KBM-7 (cell line): Measurements from ENCODE around the gene ATL1.

Experiments
- DNase-seq: peaks from one replicate; pipeline ENCODE4 v3.0.0-alpha.2; 2015
- in situ Hi-C: fragments of 300-500 bp; cut with MboI; formaldehyde crosslinking; loops from 2 replicates; pipeline ENCODE4 v1.14.3; 2020; ENCODE audit warnings: low sequenced_read_pairs, low pct_unique_long_range_greater_than_20kb, mixed read lengths

The ATL1 gene

DNA sequence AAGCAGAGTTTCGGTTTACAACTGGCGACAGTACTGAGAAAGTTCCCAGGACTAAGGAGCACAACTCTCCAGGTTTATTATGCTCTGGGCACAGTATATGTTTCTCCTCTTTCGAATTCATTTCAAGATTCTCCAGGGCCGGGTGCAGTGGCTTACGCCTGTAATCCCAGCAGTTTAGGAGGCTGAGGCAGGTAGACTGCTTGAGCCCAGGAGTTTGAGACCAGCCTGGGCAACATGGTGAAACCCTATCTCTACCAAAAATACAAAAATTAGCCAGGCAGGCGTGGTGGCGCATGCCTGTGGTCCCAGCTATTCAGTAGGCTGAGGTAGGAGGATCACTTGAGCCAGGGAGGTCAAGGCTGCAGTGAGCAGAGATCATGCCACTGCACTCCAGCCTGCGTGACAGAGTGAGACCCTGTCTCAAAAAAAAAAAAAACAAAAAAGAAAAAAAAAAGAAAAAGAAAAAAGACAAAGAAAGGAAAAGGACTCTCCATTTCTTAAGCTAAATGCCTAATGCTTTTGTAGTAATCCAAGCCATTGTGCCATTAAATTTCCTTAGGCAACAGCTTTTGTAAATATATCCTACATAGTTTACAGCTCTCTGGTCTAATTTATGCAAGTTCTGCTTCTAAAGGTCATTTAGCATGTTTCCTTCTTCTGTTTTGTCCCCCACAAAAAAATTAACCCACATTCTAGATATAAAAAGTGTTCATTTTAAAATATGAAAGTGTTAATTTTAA lies 34.8 kb downstream of the ATL1 start:
- no peak for DNase-seq
- in situ Hi-C loops = no loop called here

DNA sequence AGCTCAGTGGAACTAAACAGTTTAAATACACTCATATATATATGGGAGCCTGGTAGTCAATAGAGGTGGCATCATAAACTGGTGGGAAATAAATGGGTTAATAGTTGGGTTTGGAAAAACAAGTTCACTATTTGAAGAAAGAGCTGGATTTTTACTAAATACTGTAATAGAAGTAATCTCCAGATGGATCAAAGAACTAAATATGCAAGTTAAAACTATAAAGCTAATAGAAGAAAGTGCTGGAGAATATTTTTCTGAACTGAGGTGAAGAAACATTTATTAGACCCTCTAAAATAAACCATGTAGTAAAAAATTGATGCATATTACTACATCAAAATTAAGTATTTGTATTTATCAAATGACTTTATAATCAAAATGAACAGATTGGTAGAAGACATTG lies 38.8 kb downstream of the ATL1 start:
- in situ Hi-C loops = no loop called here

DNA sequence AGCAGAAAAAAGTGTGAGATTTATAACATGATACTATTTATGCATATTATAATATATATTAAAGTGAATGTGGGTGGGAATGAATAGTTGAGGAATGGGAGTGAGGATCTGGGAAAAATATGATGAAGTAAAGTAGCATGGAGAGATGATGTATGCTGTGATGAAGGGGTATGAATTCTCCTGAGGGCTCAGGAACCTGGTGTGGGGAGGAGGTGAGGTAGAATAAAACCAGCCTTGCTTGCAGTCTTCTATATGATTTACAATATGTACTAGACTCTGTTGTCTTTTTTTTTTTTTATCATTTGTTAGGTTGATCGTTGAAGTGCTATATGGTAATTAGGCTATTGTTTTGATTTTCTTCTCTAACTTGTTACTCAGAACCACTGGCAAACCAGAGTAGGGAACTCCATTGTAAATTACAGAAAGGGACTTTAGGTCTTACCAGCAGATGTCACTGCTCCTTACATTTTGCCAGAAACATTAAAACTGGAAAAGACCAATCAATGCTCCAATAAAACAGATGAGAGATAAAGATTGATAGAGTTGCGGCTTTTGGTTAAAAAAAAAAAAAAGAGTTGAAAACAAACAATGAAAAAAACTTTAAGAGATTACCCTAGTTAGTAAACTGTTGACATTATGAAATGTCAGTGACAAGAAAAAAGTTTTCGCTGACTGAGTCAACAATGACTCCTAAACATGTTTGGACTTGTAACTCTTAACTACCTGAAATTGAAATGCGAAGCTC lies 39.9 kb downstream of the ATL1 start:
- DNase-seq = peak; percentile 75
- in situ Hi-C loops = no loop called here

More for the DNA sequence above, 38.8 kb downstream of the ATL1 start:
- no peak for DNase-seq

DNA sequence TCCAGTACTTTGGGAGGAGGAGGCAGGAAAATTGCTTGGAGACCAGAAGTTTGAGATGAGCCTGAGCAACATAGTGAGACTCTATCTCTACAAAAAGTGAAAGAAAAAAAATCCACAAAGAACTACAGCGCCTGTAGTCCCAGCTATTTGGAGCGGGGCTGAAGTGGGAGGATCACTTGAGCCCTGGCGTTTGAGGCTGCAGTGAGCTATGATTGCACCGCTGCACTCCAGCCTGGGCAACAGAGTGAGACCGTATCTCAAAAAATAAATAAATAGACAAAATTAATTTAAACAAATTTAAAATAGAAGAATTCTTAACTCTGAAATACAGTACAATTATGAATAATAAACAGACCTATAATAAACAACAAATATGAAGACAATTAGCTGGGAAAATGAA lies 40.9 kb downstream of the ATL1 start:
- peak; percentile 10 for DNase-seq
- in situ Hi-C loops = no loop called here

DNA sequence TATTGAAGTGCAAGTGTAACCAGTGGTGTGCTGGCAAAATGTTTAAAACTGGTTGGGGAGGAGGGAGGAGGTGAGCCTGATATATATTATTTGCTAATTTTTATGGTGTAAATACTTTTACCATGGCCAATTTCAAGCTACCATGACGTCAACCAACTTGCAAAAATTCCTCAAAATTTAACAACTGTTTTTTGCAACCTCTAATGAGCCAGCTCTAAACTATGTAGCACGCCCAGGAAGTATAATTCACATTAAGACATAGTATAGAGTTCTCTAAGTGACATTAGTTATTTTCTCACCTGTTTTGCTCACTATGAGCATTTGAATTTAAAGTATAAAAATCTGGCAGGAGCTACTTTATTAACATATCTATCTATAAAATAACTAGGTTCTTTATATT lies 41.4 kb downstream of the ATL1 start:
- DNase-seq = no peak
- in situ Hi-C loops = no loop called here

DNA sequence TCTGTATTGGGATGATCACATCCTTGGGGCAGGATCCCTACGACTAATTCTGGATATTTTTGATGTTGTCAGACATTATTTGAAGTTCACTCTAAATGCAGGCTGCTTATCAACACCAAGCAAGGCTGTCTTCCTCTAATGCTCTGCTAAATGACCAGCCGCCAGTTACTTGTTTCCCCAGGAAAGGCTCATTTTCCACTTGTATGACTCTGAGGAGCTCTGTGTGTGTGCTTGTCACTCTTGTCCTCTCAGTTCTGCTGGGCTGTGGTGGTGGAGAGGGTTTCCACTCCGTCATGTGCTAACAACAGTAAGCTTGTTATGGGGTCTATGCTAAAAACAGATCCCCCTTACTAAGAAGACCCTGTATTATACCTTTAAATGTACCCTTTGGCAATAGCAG lies 42.1 kb downstream of the ATL1 start:
- in situ Hi-C loops = no loop called here
- DNase-seq = peak; percentile 51

DNA sequence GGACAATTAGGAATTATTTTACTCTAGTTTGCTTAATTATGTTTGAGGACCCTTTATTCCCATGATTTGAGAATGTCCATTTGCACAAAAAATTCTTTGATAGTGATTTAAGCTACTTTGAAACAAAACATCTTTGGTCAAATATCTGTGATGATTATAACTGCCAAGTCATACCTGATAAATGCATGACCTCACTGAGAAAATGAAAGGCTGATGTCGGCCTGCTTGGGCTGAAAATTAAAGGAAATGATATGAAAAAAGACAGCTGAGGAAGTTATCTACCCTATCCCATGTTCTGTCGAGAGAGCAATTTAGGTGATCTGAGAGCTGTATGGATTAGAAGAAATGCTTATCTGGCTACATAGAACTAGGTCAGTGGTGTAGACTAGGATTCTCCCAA lies 43.6 kb downstream of the ATL1 start:
- in situ Hi-C loops = no loop called here
- no peak for DNase-seq

DNA sequence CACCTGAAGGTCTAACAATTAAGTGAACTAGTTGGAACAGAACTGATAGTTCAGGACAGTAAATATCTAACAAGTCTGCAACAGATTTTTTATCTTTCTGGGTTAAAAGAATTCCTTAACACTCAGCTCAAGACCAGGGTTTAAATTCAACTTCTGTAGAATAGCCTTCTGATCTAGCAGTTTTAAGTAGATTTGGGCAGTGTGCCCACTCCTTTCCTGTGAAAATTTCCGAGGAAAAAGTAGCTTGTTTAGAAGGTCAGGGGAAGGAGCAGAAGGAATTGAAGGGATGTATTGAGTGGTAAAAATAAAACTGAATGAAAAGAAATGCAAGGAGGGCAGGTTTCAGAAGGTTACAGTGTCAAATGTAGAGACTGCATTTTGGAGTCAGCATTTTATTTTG lies 45.8 kb downstream of the ATL1 start:
- in situ Hi-C loops = no loop called here
- DNase-seq = no peak

DNA sequence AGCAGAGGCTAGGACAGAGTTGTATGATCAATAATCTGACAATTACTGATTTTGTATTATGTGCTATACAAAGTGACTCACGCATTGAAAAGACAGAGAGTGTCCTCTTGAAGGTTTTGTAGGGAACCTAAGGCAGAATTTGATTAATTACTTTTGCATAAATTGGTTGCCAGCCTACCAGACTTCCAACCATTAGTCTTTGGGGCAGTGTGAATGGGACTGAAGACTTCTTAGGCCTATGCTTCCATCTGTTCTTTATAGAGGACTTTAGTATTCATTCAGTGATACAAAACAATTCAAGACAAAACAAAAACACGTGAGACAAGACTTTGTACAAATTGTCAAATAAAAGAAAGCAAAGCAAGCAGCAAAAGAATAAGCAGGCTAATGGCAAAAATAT lies 46.5 kb downstream of the ATL1 start:
- in situ Hi-C loops = no loop called here

DNA sequence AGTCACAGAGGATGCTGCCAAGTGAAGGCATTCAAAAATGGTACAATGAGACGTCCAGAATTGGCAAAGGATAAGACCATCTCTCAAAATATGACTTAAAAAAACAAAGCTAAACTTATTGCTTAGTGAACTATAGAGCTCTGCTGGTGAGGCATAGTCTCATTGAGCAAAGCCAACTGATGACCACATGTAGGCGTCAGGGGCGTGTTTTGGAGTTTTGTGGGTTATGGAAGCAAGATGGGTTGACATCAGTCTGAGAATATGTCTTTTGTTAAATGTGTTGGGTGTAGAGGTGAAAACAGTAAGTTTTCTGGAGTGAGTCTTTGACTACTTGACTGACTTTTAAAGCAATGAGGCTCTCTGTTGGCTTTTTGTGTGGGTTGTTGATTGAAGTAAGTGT lies 47.2 kb downstream of the ATL1 start:
- no peak for DNase-seq
- in situ Hi-C loops = no loop called here

More for the DNA sequence above, 46.5 kb downstream of the ATL1 start:
- no peak for DNase-seq

DNA sequence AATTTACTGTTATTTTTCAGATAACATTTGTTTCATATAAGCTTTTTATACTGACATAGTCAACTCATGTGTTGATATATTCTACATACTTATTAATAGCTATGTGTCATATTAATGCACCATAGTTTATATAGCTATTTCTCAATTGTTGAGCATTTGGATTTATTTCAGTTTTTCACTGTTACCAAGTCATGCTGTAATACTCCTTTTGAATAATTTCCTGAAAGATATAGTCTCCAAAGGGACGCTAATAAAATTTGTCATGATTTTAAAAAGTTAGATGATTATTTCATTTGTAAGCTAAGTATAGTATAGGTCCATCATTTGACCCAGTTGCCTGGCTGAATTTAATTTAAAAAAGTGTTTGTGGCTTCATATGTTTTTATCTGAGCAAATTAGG lies 47.8 kb downstream of the ATL1 start:
- in situ Hi-C loops = no loop called here
- no peak for DNase-seq

DNA sequence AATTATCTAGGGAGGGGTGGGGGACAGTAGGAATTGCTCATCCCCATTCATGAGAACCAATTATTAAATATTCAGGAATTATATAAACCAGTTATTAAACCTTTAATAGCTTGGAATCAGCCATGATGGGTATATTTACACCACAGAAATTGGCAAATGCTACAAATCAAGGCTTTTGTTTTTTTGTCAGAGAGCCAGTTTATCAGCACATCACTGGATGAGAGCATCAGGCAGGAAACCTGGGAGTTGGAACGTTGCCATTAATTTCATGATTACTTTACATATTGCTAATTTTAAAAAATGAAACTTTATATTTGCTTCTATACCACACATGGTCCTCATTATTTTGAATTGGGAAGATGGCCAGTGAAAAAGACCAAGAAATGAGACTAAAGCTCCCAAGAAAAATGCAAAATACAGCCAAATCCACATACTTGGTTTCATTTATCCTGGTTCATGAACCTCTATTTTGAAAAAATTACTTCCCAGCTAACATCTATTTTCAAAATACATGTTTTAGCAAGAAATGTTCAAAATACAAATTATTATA lies 48.4 kb downstream of the ATL1 start:
- in situ Hi-C loops = no loop called here
- no peak for DNase-seq

DNA sequence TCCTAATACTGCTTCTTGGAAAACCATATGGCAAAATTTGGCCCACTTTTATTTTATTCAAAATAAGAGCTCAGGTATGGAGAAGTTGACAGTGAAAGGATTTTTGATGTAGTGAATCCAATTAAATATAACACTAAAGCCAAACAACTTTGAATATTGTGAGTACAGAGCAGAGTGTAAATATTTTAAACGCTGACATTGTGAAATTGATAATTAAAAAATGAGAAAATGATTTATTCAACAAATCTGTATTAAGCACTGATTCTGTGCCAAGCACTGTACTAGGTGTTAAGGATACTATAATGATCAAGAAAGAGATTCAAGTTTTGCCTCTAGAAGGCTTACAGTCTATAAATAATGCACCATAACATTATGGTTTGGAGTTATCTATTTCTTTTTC lies 50.5 kb downstream of the ATL1 start:
- DNase-seq = no peak
- in situ Hi-C loops = no loop called here

DNA sequence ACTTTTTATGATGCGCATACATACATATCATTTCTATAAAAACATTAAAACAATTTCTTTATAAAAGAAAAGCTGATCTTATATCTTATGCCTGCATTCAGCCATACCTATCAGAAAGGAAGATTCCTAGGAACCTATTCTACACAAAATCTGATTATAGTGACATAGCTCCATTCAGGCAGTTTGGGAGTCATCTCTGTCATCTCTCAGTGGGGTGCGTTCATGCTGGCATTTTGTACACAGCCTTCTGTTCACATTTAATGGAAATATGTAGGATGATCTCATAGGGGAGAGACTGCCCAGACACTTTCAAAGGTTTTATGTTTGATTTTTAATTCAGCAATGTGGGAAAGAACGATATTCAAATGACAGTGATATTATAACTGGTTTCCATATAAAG lies 52.9 kb downstream of the ATL1 start:
- in situ Hi-C loops = no loop called here
- DNase-seq = no peak

DNA sequence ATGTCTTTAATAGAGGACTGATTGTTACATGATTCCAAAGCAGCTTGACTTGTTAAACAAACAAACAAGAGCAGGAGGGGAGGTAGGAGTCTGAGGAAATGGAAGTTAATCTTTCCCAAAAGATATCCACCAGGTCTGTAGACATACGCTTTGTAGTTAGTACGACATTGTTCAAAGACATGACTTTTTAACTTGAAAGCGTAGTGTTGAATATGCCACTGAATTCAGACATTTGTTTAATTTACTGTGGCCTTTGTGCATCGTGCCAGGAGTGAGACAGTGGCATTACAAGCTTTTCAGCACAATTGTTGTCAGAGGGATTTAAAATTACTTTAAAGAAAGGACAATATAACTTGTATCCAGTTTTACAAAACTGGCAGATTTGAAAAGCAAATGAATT lies 55.1 kb downstream of the ATL1 start:
- DNase-seq = no peak
- in situ Hi-C loops = no loop called here

DNA sequence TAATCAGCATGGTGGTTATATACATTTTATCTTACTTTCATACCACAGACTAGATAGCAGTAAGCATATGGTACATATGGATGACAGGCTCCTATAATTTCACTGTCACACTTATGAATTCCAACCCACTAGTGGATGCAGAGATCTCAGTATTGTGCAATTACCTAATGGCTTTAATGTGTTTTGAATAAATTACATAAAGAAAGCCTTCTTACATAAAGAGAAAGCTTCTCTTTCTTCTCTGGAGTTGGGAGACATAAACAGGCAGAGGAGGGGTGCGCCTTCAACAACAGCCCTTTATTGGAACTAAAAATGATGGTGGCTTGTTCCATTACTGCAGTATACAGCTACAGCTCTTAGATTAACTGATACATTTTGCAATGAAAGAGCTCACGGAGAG lies 55.6 kb downstream of the ATL1 start:
- DNase-seq = no peak
- in situ Hi-C loops = no loop called here

DNA sequence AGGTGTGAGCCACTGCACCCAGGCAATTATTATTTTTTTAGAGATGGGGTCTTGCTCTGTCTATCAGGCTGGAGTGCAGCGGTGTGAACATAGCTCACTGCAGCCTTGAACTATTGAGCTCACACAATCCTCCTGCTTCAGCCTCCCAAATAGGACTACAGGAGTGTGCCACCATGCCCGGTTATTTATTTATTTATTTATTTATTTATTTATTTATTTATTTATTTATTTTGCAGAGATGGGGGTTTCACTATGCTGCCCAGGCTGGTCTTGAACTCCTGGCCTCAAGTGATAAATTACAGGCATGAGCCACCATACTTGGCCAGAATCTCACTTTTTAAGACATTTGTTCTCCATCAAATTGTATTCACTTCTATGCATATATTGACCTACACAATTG lies 56.3 kb downstream of the ATL1 start:
- DNase-seq = no peak
- in situ Hi-C loops = no loop called here

DNA sequence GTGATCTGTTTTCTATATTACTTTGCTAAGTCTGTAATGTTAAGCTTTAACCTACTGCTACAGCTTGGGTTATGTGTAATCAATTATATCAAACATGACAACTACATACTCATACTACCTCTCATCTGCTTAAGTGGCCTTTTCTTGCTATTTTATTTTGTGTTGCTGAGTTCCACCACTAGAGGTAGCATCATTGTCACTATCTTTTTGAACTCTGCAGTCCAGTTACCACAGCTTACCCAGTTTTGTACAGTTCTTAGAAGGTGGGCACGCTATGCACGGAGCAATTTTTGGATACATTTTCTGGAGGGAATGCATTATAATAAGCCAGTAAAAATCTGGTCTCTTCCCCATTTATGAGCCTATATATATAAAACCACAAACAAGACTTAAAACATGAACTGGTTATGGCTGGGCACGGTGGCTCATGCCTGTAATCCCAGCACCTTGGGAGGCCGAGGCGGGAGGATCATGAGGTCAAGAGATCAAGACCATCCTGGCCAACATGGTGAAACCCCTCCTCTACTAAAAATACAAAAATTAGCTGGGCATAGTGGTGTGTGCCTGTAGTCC lies 59.7 kb downstream of the ATL1 start:
- DNase-seq = peak; percentile 55
- in situ Hi-C loops = no loop called here

DNA sequence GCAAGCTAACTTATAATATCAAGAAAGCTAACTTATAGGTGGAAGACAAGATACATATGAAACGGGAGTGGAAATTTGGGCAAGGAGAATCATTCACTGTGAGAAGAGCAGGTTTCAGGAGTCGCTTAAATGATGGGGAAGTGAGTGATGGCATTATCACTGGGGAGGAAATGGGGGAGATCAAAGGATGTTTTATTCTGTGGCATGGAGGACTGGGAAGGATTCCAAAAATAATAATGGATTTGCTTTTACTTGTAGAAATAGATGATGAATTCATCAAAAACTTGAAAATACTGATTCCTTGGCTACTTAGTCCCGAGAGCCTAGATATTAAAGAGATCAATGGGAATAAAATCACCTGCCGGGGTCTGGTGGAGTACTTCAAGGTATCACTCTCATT lies 60.4 kb downstream of the ATL1 start:
- in situ Hi-C loops = no loop called here
- DNase-seq = no peak

DNA sequence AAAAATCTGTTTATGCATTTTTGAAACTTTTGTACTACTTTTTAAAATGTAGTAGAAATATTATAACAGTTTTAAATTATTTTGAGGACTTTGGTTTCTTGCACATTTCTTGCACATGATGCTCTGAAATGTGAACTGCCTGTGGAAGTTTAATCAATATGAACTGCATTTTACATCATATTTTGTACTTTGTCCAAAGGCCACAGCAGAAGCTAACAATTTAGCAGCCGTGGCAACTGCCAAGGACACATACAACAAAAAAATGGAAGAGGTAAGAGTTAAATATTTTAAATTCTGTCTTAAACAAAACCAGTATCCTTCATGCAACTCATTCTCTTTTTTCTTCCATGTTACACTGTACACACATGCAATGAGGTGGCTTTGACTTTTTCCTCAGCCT lies 63.0 kb downstream of the ATL1 start:
- in situ Hi-C loops = no loop called here
- DNase-seq = no peak
